HG03571 (cell line): ENCODE results near the gene HAUS5.

Experiments
- ATAC-seq: cut with Tn5 transposase; IDR thresholded peaks from one replicate; pipeline ENCODE4 v1.9.1; 2021; ENCODE audit not compliant: unreplicated experiment

Gene HAUS5

GRCh38 chr19:35607661-35608060 is 4.9 kb upstream of the HAUS5 start:
- ATAC-seq = no peak

GRCh38 chr19:35608251-35608650 is 4.3 kb upstream of the HAUS5 start:
- no peak for ATAC-seq

GRCh38 chr19:35609851-35610353 is 2.6 kb upstream of the HAUS5 start:
- no peak for ATAC-seq

GRCh38 chr19:35612224-35612558 is 344 bp upstream of the HAUS5 start:
- peak; percentile 2 for ATAC-seq

GRCh38 chr19:35613574-35613973 is 1.0 kb downstream of the HAUS5 start:
- no peak for ATAC-seq

GRCh38 chr19:35615036-35615435 is 2.5 kb downstream of the HAUS5 start:
- no peak for ATAC-seq

GRCh38 chr19:35618857-35619256 is 6.3 kb downstream of the HAUS5 start:
- no peak for ATAC-seq

- ATAC-seq = no peak
Measured at GRCh38 chr19:35619290-35619923, 6.9 kb downstream of the HAUS5 start.

GRCh38 chr19:35620001-35620400 is 7.5 kb downstream of the HAUS5 start:
- no peak for ATAC-seq

- ATAC-seq = no peak
Measured at GRCh38 chr19:35621708-35622107, 9.2 kb downstream of the HAUS5 start.

GRCh38 chr19:35622750-35623149 is 10.2 kb downstream of the HAUS5 start:
- ATAC-seq = no peak

- no peak for ATAC-seq
Measured at GRCh38 chr19:35623327-35624010, 10.9 kb downstream of the HAUS5 start.

- ATAC-seq = no peak
Measured at GRCh38 chr19:35628264-35628564, 15.7 kb downstream of the HAUS5 start.

- peak; percentile 81 for ATAC-seq
Measured at GRCh38 chr19:35628565-35629331, 16.2 kb downstream of the HAUS5 start, which contains the start of gene RBM42. Gene RBM42, plus strand, starts transcription at chr19:35629036. Its CDS starts 118 bp downstream, at chr19:35629154.

GRCh38 chr19:35629332-35629633 is 16.7 kb downstream of the HAUS5 start:
- peak; percentile 6 for ATAC-seq

- no peak for ATAC-seq
Measured at GRCh38 chr19:35633727-35634440, 21.3 kb downstream of the HAUS5 start.

- no peak for ATAC-seq
Measured at GRCh38 chr19:35636651-35637050, 24.1 kb downstream of the HAUS5 start.

GRCh38 chr19:35637165-35637564 is 24.6 kb downstream of the HAUS5 start:
- ATAC-seq = no peak

GRCh38 chr19:35639321-35639639 is 26.7 kb downstream of the HAUS5 start:
- no peak for ATAC-seq

- no peak for ATAC-seq
Measured at GRCh38 chr19:35639863-35640262, 27.3 kb downstream of the HAUS5 start.

- no peak for ATAC-seq
Measured at GRCh38 chr19:35641515-35642151, 29.1 kb downstream of the HAUS5 start, which contains the start of gene ETV2. Gene ETV2, plus strand, starts transcription at chr19:35641745. Its CDS starts 716 bp downstream, at chr19:35642461.
